HG03520 (cell line): Measurements from ENCODE around the gene ENTPD3.

Experiments
- ATAC-seq: cut with Tn5 transposase; IDR thresholded peaks from one replicate; pipeline ENCODE4 v1.9.1; 2021; ENCODE audit warnings: mild to moderate bottlenecking, moderate library complexity; ENCODE audit not compliant: unreplicated experiment

ENTPD3 gene

GRCh38 chr3:40398346-40398745 is 11.4 kb downstream of the ENTPD3 start:
- no peak for ATAC-seq

DNA sequence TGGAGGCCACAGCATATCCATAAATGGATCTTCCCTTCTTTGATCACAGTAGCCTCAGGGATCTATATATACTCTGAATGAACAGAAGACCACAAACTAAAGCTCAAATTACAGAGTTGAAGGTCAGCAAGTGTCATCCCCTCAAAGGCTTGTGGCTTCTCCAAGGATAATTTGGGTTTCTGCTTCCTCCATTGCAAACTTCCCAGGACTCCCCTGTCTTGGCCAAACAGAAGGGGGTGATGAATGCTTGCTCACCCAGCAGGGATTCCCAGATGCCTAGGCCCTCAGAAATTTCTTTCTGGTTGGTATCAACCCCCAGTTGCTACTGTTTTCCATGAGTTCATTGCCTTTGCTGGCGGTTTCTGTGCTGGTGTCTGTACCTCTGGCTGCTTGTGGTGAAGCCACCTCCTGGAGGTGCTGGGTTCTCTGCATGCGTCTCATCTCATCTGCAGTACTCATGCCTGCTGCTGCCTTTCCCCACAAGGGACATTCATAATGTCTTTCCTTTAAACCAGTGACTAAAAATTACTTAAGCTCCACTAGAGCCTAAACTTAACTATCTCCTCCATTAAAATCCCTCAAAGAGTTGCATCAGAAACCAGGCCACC is 17.7 kb downstream of the ENTPD3 start:
- no peak for ATAC-seq

DNA sequence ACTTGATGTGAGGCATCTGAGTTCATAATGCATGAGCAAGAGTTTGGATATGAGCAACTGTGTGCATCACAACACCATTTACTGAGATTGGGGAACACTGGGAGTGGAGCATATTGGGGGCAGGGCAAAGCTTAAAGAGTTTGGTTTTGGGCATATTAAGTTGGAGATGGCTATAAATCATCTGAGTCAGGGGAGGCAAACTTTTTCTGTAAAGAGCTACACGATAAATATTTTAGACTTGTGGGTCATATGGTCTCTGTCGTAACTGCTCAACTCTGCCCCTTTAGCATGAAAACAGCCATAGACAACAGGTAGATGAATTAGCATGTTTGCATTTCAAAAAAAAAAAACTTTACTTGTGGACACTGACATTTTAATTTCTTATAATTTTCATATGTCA is 20.0 kb downstream of the ENTPD3 start:
- ATAC-seq: no peak

DNA sequence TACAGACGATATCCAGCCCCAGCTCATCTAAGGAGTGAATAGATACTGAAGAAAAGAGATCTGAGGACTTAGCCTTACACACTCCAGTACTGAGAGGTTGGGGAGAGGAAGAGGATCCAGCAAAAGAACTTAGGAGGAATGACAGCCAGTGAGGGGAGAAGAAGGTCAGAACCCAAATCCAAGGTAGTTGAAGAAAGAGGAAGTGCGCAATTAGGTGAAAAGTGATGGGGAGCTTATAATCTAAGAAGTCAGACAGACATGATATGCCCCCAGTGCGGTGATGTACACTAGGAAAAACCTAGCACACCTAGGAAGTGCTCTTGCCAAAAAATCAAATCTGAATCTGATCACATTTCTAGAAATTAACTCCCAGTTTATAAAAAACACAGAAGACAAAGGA is 20.6 kb downstream of the ENTPD3 start:
- ATAC-seq: no peak

DNA sequence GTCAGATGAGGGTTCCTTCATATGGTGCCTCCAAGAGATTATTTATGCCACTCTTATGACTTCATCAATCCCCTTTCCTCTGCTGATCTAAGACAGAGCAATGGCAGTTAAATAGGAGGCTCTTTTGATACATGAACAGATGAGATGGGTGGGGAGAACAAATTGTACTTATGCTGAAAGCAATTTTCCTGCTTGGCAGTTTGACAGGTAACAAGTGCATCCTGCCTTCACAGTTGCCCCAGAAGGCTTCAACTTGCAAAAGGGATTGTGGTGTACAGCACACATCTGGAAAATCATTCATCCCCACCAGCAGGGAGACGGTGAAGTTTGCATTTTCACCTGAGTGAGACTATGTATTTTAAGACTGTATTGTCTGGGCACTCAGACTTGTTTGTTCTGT is 27.3 kb downstream of the ENTPD3 start:
- ATAC-seq: no peak

- no peak for ATAC-seq
These were observed 31.0 kb downstream of the ENTPD3 start for GRCh38 chr3:40417845-40418543.

DNA sequence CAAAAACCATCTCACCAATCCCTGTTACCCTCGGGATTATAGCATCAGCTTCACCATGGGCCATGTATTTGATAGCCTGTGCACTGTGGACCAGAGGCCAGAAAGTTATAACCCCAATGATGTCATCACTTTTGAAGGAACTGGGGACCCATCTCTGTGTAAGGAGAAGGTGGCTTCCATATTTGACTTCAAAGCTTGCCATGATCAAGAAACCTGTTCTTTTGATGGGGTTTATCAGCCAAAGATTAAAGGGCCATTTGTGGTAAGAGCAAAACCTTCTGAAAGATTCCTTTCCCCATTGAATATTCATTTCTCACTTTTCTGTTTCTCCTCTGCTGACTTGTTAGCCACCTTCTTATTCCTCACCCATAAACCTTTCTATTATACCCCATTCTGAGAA is 35.9 kb downstream of the ENTPD3 start:
- ATAC-seq: no peak

- no peak for ATAC-seq
These were observed 40.2 kb downstream of the ENTPD3 start for GRCh38 chr3:40427045-40427669.

DNA sequence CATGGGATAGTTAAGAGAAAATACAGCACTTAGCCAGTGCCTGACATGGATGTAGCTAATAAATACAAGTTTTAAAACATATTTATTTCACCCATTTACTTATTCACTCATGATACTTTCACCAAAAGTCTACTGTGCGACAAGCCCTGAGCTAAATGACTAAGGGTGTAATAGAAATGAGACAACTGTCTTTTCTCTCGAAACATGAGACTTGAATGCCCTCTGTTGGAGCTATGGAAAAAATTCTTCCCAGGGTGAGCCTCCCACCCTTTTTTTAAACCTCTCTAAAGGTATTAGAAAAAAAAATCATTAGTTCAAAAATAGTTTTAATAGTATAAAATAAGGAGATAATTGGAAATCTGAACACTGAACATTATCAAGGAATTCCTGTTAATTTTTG is 45.8 kb downstream of the ENTPD3 start:
- no peak for ATAC-seq

DNA sequence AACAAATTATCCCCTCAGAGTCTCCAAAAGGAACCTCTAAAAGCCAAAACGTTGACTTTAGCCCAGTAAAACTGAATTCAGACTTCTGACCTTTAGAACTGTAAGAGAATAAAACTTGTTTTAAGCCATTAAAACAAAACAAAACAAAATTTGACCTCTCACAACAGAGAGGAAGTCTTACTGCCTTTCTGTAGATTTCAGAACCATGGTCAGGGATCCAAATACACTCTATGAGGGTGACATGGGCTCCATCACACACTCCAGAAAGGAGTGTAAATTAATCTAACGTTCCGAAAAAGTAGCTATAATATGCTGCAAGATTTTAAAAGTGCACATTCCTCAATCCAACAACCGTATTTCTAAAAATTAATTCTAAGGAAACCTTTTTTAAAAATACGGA is 50.9 kb downstream of the ENTPD3 start:
- ATAC-seq: no peak

DNA sequence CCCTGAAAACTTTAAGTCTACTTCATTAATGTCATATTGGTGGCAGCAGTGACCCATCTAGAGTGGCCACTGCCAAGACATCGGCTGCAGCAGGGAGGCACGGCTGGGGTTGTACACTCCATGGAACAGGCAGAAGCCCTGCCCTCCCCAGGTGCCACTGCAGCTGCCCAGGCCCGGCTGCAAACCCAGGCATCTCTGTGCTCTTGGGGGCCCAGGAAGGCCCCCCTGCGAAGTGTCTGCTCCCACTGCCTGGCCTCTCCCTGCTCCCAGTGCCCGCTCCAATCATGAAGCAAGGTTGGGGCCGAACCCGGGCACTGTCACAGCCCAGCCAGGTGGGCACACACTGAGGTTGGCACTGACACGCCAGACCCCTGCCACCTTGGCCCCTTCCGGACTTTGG is 58.1 kb downstream of the ENTPD3 start:
- ATAC-seq: no peak

DNA sequence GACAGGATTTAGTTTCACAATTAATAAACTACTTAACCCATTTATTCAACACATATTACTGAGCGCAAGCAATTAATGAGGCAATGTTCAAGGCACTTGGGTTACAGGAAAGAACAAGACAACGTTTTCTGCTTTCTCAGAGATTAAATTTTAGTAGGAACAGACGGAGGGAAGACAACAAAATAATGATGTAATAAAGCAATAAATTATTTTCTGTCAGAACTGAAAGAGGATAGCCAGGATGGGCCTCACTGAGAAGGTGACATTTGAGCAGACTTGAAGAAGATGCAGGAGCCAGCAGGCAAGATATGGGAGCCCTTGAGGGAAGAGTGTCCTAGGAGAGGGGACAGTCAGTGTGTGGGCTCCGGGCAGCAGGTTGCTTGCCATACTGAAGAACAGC is 58.9 kb downstream of the ENTPD3 start:
- ATAC-seq: no peak

GRCh38 chr3:40450438-40450837 is 63.5 kb downstream of the ENTPD3 start:
- ATAC-seq: no peak

GRCh38 chr3:40451551-40451950 is 64.6 kb downstream of the ENTPD3 start:
- no peak for ATAC-seq

DNA sequence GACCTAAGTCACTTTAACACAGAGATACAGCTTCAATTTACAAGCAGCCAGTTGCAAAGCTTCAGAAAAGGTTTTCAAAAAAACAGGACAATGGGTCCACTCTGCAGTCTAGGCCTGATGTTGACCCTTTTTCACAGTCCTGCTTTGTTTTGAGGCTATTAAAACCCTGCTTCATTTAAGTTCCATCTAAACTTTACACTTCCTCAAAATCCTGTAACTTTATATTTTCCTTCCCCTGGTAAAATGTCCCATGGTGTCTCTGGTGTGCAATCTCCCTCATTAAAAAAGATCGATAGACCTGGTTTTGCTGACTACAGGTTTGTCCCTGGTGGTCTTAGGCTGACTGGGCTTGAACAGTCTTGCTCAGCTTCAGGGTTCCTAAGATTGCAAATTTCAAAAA is 65.1 kb downstream of the ENTPD3 start:
- no peak for ATAC-seq

DNA sequence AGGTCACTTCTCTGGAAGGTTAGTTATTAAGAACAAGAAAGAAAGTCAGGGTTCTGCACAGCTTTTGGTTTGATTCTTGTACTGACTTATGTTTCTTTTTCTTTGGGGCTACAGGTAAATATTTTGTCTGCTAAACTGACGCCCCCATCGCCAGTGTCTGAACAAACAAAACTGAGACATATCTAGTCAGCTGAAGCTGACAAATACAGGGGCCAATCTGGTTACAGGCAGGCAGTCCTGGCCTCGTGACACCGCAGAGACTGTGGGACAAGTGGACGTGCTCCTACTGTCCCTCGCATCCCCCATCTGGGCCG is 65.5 kb downstream of the ENTPD3 start:
- ATAC-seq: peak; percentile 0

GRCh38 chr3:40452876-40453730 is 66.1 kb downstream of the ENTPD3 start:
- peak; percentile 94 for ATAC-seq

DNA sequence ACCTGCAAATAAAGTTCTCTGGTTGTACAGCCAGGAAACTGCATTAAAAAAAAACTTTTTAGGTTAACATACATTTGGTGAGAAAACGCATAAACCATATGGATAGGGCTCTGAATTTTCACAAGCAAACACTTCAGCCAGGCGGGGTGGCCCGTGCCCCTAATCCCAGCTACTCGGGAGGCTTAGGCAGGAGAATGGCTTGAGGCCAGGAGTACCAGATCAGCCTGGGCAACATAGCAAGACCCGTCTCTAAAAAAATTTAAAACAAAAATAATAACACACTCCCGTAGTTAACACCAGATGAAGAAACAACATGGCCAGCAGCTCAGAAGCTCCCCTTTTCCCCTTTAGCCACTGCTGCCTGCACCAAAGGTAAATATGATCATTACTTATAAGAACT is 66.9 kb downstream of the ENTPD3 start:
- no peak for ATAC-seq

- no peak for ATAC-seq
These were observed 68.3 kb downstream of the ENTPD3 start for GRCh38 chr3:40455328-40455727.

DNA sequence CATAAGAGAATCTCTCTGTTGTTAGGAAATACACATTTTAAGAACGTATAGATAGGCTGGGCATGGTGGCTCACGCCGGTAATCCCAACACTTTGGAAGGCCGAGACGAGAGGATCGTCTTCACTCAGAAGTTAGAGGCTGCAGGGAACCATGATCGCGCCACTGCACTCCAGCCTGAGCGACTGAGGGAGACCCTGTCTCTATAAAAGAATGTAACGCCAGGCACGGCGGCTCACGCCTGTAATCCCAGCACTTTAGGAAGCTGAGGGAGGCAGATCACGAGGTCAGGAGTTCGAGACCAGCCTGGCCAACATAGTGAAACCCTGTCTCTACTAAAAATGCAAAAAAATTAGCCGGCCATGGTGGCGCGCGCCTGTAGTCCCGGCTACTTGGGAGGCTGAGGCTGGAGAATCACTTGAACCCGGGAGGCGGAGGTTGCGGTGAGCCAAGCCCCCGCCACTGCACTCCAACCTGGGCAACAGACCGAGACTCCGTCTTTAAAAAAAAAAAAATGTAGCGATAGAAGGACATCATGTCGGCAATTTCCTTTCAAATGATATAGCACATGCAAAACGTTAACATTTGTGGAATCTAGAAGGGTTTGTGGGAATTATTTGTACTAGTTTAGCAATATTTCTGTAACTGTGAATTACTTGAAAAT is 69.4 kb downstream of the ENTPD3 start:
- no peak for ATAC-seq
